Stimulated activated CD8-positive, alpha-beta memory T cell treated with anti-CD3 and anti-CD28 coated beads, Interleukin-12 subunit alpha, Interleukin-12 subunit beta, amount 100 ng/mL, for 4 hours (primary cell): ENCODE data around the gene PCDH12.

Experiments used
- DNase-seq: peaks from one replicate; pipeline ENCODE4 v3.0.0-alpha.2; 2020; ENCODE audit warnings: low read depth

PCDH12 gene

DNA sequence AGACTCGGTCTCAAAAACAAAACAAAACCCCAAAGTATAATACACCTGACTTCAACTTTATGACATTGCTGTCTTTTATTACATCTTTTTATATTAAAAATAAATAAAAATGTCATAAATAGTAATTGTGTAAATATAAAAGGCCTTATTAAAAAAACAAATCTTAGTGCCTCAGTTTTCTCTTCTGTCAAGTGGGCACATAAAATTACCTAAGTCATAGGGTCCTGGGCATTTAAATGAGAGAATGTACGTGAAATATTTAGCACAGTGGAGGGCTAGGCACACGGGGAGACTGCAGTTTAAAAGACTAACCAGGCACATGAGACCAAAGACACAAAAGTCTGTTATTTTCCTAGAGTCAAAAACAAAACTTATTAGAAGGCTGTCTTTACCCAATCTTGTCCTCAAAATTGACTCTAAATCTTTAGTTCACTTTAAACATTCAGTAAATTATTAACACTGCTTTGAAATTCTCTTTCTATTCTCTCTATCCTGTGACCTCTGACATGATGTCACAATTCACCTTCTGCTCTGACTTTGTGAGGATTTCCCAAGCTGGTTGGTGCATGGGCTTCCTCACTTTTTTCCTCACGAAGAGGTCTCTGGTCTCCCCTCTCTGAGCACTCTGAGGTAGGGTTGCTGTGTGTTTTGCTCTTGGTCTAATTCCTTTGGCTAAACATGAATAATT lies 8.4 kb upstream of the PCDH12 start:
- DNase-seq = no peak

GRCh38 chr5:141965071-141965470 lies 7.1 kb upstream of the PCDH12 start:
- no peak for DNase-seq

DNA sequence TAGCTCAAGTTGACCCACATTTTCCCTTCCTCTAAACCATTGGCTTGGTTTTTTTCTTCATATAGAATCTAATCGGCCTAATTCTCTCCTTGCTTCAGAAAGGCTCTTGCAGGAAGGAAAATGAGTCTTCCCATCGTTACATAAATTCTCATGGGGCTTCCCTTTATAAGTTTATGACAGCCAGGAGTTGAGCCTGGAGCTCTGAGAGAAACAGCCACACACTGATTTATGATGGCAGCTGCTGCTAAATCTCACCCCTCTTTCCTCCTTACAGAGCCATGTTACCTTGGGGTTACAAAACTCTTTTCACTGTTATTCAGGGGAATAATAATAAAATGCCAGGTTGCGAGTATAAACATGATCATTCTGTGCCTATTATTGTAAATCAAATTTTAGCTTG lies 5.7 kb upstream of the PCDH12 start:
- DNase-seq = no peak

GRCh38 chr5:141961466-141961865 lies 3.5 kb upstream of the PCDH12 start:
- no peak for DNase-seq

DNA sequence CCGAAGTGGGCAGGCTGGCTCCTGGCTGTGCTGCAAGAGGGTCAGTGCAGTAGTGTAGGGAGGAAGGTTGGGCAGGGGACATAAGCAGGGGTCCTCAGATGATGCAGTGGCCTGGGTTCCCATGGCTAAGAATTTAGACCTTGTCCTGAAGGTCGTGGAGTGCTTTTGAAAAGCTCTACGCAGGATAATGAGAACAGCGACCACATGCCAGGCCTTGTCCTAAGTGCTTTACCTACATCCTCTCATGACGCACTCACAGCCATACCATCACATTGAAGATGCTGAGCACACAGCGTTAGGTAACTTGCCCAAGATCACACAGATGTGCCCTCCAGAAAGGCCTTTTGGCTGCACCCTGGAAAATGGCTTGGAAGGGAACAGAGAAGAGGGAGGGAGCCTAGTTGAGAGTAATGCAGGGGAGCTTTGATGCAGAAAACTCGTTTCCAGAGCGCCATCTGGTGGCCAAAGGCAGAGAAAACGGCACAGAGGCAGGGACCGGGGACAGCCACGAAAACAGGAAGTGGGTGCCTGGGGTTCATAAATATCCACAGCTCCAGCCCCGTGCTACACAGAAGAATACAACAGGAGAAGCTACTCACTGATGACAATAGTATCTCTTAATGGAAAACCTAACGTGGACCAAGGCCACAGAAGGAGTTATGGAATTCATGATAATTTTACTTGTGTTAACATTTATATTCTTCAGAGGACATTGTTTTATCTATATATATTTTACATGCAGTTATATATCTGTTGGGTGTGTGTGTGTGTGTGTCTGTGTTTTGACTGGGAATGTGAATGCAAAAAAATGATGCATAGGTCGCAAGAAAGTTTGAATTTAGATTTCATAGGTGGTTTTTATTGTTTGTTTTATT lies 2.7 kb upstream of the PCDH12 start:
- peak; percentile 68 for DNase-seq

DNA sequence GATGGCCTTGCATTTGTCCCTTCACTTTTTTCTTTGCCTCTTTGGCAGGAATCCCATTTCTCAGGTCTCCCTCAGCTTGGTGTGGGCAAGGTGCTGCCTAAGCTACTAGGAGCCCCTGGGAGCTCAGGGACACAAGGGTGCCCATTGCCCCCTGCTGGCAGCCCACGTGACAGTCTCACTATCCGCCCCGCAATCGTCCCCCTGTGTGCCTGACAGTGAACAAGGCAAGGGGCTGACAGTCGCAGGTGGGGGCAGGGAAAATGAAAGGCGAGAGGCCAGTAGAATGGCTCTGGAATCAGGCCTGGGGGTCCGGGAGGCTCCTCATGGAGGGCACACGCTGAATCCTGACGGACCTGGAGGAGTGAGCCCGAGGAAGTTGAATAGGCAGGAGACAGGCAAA lies 2.0 kb upstream of the PCDH12 start:
- no peak for DNase-seq

DNA sequence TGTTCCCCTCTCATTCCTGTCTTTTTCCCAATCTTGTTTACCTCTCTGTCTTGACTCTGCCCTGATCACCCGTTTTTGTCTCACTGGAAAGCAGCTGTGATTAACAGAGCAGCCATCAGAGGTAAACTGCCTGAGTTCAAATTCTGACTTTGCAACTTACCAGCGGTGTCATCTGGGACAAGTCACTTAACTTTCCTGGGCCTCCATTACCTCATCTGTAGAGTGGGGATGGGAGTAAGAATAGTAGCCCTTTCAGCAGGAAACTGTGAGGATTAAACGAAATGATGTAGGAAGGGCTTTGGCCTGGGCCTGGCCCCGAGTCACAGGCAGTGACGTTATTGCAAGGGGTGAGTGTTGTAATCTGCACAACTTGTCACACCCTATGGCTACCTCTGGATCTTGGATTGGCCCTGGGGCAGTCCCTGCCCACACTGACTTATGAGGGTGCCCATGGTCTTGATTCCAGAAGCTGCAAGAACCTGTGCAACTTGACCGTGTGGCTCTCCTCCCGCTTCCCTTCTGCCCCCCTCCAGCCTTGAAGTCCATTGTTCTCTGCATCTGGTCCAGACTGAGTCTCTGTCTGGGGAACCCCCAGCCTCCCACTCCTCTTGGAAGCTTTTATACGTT lies 657 bp upstream of the PCDH12 start:
- DNase-seq = no peak

DNA sequence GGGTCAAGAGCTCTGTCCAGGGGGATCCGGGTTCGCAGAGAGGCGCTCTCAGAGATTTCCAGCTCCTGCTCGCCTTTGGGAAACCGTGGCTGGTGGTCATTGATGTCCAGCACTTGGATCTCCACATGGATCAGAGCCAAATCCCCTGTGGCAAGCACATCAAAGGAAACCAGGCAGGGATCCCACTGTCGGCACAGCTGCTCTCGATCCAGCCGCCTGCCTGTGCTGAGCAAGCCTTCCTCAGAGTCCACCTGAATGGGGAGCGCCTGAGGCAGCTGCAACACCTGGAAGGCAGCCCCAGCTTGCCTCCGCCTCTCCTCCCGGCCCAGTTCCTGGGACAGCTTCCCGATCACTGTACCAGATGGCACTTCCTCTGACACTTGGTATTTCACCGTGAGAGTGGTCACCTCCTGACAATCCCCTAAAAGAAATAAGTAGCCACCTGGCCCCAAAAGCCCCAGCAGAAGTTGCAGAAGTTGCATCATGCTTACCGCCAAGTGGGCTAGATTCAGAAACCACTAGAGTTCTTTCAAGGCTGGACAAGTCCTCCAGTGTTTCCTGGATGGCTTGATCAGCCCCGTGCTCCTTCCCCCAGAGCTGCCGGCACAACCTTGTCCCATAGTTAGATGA lies 520 bp downstream of the PCDH12 start:
- DNase-seq = no peak

- no peak for DNase-seq
Observed at GRCh38 chr5:141954194-141954593, 3.8 kb downstream of the PCDH12 start.

- no peak for DNase-seq
Observed at GRCh38 chr5:141952020-141952419, 6.0 kb downstream of the PCDH12 start.

- DNase-seq = no peak
Observed at GRCh38 chr5:141951332-141951781, 6.6 kb downstream of the PCDH12 start.

DNA sequence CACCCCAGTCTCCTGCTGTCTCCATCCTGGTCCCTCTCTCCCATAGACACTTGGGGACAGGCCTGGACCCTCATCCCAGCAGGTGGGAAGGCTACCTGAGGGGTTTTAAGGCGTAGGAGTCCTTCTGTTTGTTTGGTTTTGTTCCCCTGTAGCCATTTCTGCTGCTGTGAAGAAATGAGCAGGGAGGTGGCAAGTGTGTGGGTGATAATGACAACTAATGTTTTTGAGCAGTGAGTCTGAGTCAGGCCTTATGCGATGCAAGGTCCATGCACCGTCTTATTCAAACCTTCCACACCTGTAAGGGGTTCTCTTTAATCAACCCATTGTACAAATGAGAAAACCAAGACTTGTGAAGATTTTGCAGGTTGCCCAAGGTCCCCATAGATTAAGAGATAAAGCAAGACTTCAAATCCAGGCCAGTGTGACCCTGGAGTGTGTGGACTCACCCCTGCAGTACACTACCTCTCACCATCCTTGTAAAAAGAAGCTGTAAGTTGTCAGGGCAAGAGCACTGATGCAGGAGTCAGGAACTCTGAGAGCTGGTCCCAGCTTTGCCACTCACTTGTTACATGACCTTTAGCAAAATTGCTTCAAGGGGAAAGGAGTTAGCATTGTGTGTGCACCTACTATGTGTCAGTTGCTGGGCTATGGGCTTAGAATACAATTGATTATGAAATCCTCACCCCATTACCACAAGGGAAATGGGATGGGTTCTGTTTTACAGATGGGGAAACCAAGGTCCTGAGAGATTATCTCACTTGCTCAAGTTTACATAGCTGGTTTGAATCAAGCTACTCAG lies 7.6 kb downstream of the PCDH12 start:
- no peak for DNase-seq

GRCh38 chr5:141949511-141949910 lies 8.5 kb downstream of the PCDH12 start:
- no peak for DNase-seq

DNA sequence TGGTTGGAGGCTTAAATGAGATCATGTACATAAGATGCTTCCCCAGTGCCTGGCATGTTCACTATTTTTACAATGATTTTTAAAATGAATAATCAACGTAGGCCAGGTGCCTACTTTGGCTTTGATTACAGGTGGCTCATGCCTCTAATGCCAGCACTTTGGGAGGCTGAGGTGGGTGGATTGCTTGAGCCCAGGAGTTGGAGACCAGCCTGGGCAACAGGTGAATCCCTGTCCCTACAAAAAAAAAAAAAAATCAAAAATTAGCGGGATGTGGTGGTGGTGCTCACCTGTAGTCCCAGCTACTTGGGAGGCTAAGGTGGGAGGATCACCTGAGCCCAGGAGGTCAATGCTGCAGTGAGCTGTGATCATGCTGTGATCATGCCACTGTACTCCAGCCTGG lies 9.2 kb downstream of the PCDH12 start:
- DNase-seq = no peak

DNA sequence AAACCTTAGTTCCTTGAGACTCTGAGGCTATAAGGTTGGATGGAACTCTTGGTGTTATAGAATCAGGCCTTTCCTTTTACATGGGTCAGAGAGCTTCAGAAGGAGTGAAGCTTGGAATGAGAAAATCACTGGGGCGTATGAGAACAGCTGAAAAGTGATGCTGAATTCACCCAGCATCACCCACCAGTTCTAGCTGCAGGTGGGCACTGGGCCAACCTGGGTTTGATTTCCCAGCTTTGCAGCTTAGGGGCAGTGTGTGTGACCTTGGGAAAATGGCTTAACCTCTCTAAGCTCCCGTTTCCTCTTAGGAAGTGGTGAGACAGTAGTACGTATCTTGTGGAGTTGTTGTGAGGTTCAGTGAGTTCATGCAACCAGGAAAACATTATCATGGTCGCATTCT lies 10.7 kb downstream of the PCDH12 start:
- no peak for DNase-seq

- no peak for DNase-seq
Observed at GRCh38 chr5:141945511-141946051, 12.4 kb downstream of the PCDH12 start.

- DNase-seq = no peak
Observed at GRCh38 chr5:141944076-141944475, 13.9 kb downstream of the PCDH12 start.

DNA sequence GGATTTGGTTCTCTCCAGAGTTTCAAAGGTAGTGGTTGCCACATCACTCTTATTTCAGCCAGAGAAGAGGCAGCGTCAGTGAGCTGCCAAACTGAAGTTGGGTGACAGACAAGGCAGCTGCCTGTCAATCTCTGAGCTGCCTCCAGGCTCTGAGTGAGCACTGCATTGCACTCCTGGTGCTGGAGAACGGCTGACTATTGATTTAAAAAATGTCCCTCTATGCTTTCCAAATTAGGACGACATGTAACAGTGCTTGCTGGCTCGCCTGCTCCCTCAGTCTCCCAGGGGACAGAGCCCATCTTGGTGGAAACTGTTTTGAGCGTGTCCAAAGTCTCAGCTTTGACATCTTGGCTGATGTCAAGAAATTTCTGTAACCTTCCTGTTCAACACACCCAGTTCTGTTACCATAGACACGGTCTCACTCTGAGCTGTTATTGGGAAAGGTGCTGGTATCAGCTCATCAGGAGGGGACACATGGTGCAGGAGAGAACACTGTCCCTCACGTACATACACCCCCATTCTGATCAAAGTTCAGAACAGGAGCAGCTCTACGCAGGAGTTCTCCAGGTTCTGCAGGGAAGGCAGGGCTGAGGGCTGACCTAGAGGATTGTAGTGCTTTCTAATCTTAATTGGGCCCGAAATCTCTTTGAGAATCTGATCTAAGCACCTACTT lies 15.7 kb downstream of the PCDH12 start:
- no peak for DNase-seq

- DNase-seq = no peak
Observed at GRCh38 chr5:141941779-141942178, 16.2 kb downstream of the PCDH12 start.

DNA sequence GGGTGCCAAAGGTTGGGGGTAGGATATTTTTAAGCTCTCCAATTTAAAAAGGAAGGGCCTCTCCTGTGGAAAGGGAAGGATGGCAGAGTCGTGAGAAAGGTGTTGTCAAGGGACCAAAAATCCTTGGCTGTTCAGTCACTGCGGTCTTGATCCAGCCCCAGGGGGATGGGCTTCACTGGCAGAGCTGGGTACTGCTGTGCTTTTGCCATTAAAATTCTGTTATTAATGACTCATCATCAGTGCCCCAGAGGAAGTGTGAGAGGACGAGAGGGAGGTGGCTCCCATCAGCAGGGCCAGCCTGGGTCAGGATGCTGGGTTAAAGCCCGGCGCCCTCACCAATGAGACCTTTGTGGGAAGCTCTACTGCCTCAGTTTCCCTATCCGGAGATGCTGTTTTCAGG lies 16.7 kb downstream of the PCDH12 start:
- DNase-seq = no peak
